GM23338 (cell line): ENCODE results near the gene MGRN1. TPM values are rescaled to one million over a fixed set of nuclear protein-coding genes. Genes with fewer than 3 reads are reported as not detected.

Source experiments
- ATAC-seq: fragments of 200-7000 bp; cut with Tn5 transposase; 3 replicates; pipeline ENCODE4 v1.9.1; 2020
- DNase-seq: peaks from one replicate; pipeline ENCODE4 v3.0.0-alpha.2; 2015; ENCODE audit warnings: low spot score
- H2AFZ ChIP-seq: fragments of 200-600 bp; sonication (generic); 2 replicates; pipeline ENCODE4 v1.8.0; 2016; ENCODE audit warnings: antibody characterized with exemption, mild to moderate bottlenecking, moderate library complexity
- H3F3A ChIP-seq: fragments of 200-600 bp; sonication (generic); replicated peaks from 2 replicates; pipeline ENCODE4 v1.8.0; 2017; ENCODE audit warnings: antibody characterized with exemption, mixed run types, low read depth
- H3K27ac ChIP-seq: fragments of 200-600 bp; sonication (generic); 2 replicates; pipeline ENCODE4 v1.6.1; 2016; ENCODE audit warnings: low read depth
- H3K27me3 ChIP-seq: fragments of 200-600 bp; sonication (generic); 2 replicates; pipeline ENCODE4 v1.8.0; 2016; ENCODE audit warnings: mild to moderate bottlenecking, mixed run types, moderate library complexity; ENCODE audit not compliant: insufficient read depth
- H3K36me3 ChIP-seq: fragments of 200-600 bp; sonication (generic); 2 replicates; pipeline ENCODE4 v1.8.0; 2016; ENCODE audit warnings: mild to moderate bottlenecking; ENCODE audit not compliant: insufficient read depth
- H3K4me1 ChIP-seq: fragments of 200-600 bp; sonication (generic); 2 replicates; pipeline ENCODE4 v1.8.0; 2016; ENCODE audit warnings: mild to moderate bottlenecking, moderate library complexity; ENCODE audit not compliant: insufficient read depth
- H3K4me2 ChIP-seq: fragments of 200-600 bp; sonication (generic); 2 replicates; pipeline ENCODE4 v1.7.1; 2017; ENCODE audit warnings: mixed run types
- H3K4me3 ChIP-seq: fragments of 200-600 bp; sonication (generic); 2 replicates; pipeline ENCODE4 v1.6.1; 2016; ENCODE audit warnings: mixed run types
- H3K79me2 ChIP-seq: fragments of 200-600 bp; sonication (generic); replicated peaks from 2 replicates; pipeline ENCODE4 v1.8.0; 2017; ENCODE audit warnings: mild to moderate bottlenecking; ENCODE audit not compliant: insufficient read depth
- H3K9me2 ChIP-seq: fragments of 200-600 bp; sonication (generic); 2 replicates; pipeline ENCODE4 v1.8.0; 2017; ENCODE audit not compliant: insufficient read depth
- H4K20me1 ChIP-seq: fragments of 200-600 bp; sonication (generic); replicated peaks from 2 replicates; pipeline ENCODE4 v1.8.0; 2017; ENCODE audit warnings: mild to moderate bottlenecking; ENCODE audit not compliant: insufficient read depth
- H3K27ac Mint-ChIP-seq: 2 replicates; pipeline ENCODE4 v1.8.0; 2020; ENCODE audit warnings: inconsistent platforms, mild to moderate bottlenecking, moderate library complexity, mixed read lengths
- H3K27me3 Mint-ChIP-seq: 3 replicates; pipeline ENCODE4 v1.8.0; 2022; ENCODE audit warnings: low read depth, mild to moderate bottlenecking, moderate library complexity, mixed read lengths, inconsistent platforms; ENCODE audit not compliant: insufficient read depth, poor library complexity
- H3K36me3 Mint-ChIP-seq: 3 replicates; pipeline ENCODE4 v1.8.0; 2021; ENCODE audit warnings: low read depth, mild to moderate bottlenecking, inconsistent platforms, moderate library complexity, mixed read lengths
- H3K4me1 Mint-ChIP-seq: 3 replicates; pipeline ENCODE4 v1.8.0; 2020; ENCODE audit warnings: mild to moderate bottlenecking, inconsistent platforms, mixed read lengths
- H3K4me3 Mint-ChIP-seq: 3 replicates; pipeline ENCODE4 v1.8.0; 2021; ENCODE audit warnings: moderate library complexity, mild to moderate bottlenecking, inconsistent platforms, mixed read lengths
- H3K9me3 Mint-ChIP-seq: 3 replicates; pipeline ENCODE4 v1.8.0; 2020; ENCODE audit warnings: moderate library complexity, mild to moderate bottlenecking, inconsistent platforms, mixed read lengths
- CREB1 ChIP-seq: fragments of 250-450 bp; sonication (Bioruptor Pico); IDR thresholded peaks from 2 replicates; pipeline ENCODE4 v1.5.0; 2020; ENCODE audit warnings: low read depth, mild to moderate bottlenecking, moderate library complexity
- ETS1 ChIP-seq: IDR thresholded peaks from 2 replicates; pipeline ENCODE4 v1.6.1; 2016; ENCODE audit warnings: antibody characterized with exemption
- EZH2 ChIP-seq: fragments of 200-600 bp; sonication (generic); IDR thresholded peaks from one replicate; pipeline ENCODE4 v1.8.0; 2017; ENCODE audit warnings: antibody characterized with exemption, mild to moderate bottlenecking, low read depth; ENCODE audit not compliant: unreplicated experiment
- EZH2phosphoT487 ChIP-seq: fragments of 200-600 bp; sonication (generic); IDR thresholded peaks from one replicate; pipeline ENCODE4 v1.8.1; 2018; ENCODE audit warnings: antibody characterized with exemption; ENCODE audit not compliant: unreplicated experiment
- JUNB ChIP-seq: IDR thresholded peaks from one replicate; pipeline ENCODE4 v1.6.1; 2016; ENCODE audit warnings: antibody characterized with exemption; ENCODE audit not compliant: unreplicated experiment
- NANOG ChIP-seq: IDR thresholded peaks from 2 replicates; pipeline ENCODE4 v1.6.1; 2016; ENCODE audit warnings: antibody characterized with exemption, borderline replicate concordance
- POLR2AphosphoS5 ChIP-seq: IDR thresholded peaks from 2 replicates; pipeline ENCODE4 v1.6.1; 2016; ENCODE audit warnings: antibody characterized with exemption, low read depth
- STAT1 ChIP-seq: IDR thresholded peaks from one replicate; pipeline ENCODE4 v1.6.1; 2016; ENCODE audit warnings: antibody characterized with exemption; ENCODE audit not compliant: unreplicated experiment
- ZNF114 ChIP-seq: fragments of 250-450 bp; sonication (Bioruptor Pico); IDR thresholded peaks from 2 replicates; pipeline ENCODE4 v1.5.0; 2020; ENCODE audit warnings: mild to moderate bottlenecking, moderate library complexity
- ZNF331 ChIP-seq: fragments of 250-450 bp; sonication (Bioruptor Pico); IDR thresholded peaks from 2 replicates; pipeline ENCODE4 v1.5.0; 2020; ENCODE audit warnings: low read depth, mild to moderate bottlenecking, moderate library complexity
- polyA plus RNA-seq: library from polyadenylated mRNA; unstranded; fragments of >200 nt; fragmentation: Nextera tagmentation; extraction: Ambion mirVana; gene quantifications from 2 replicates; pipeline ENCODE4 v1.2.1, GENCODE V29; 2016
- total RNA-seq: library from RNA; depleted of rRNA; stranded (reverse); fragments of >200 nt; shearing (Covaris generic); gene quantifications from 2 replicates; pipeline ENCODE4 v1.2.3, GENCODE V29; 2014
- TF ChIP-seq, protein P1 (sequence below): fragments of 250-450 bp; sonication (Bioruptor Pico); IDR thresholded peaks from 2 replicates; pipeline ENCODE4 v1.5.0; 2020; ENCODE audit warnings: mild to moderate bottlenecking, moderate library complexity
- TF ChIP-seq, protein P2 (sequence below): IDR thresholded peaks from one replicate; pipeline ENCODE4 v1.6.1; 2018; ENCODE audit warnings: antibody characterized with exemption; ENCODE audit not compliant: unreplicated experiment
- TF ChIP-seq, protein P3 (sequence below), 2 experiments: fragments of 200-600 bp in 1 of 2; sonication (generic) in 1 of 2; conservative IDR thresholded peaks; 2 replicates each; pipeline versions ENCODE4 v1.5.1 to v1.6.1; 2016 to 2017; ENCODE audit warnings: antibody characterized with exemption in 2 of 2, low read depth in 2 of 2, mild to moderate bottlenecking in 2 of 2, moderate library complexity in 1 of 2

The MGRN1 gene
- total and polyA plus RNA-seq, 2 experiments from 2014 or later: 13.1 to 71.8 TPM

DNA sequence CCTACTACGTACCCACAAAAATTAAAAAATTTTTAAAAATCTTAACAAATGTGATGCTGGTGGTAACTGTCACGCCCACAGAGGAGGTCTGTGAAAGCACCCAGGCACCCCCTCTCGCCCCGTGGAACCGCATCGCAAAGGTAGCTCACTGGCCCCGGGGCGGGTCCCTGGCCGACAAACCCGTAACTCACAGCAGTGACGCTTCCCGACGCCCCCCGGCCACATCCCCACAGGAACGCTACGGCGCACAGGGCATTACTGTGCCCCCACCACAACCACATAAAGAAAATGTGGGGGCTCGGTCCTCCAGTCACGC is 109.1 kb downstream of the MGRN1 start:
- TF ChIP-seq POLR2AphosphoS5 (no peak), JUNB (no peak), ETS1 (no peak), EZH2 (no peak), EZH2phosphoT487 (no peak), CREB1 (no peak), ZNF114 (CRISPR knock-in tag) (no peak), NANOG (no peak), STAT1 (no peak), ZNF331 (no peak)
- TF ChIP-seq, protein P1, sequence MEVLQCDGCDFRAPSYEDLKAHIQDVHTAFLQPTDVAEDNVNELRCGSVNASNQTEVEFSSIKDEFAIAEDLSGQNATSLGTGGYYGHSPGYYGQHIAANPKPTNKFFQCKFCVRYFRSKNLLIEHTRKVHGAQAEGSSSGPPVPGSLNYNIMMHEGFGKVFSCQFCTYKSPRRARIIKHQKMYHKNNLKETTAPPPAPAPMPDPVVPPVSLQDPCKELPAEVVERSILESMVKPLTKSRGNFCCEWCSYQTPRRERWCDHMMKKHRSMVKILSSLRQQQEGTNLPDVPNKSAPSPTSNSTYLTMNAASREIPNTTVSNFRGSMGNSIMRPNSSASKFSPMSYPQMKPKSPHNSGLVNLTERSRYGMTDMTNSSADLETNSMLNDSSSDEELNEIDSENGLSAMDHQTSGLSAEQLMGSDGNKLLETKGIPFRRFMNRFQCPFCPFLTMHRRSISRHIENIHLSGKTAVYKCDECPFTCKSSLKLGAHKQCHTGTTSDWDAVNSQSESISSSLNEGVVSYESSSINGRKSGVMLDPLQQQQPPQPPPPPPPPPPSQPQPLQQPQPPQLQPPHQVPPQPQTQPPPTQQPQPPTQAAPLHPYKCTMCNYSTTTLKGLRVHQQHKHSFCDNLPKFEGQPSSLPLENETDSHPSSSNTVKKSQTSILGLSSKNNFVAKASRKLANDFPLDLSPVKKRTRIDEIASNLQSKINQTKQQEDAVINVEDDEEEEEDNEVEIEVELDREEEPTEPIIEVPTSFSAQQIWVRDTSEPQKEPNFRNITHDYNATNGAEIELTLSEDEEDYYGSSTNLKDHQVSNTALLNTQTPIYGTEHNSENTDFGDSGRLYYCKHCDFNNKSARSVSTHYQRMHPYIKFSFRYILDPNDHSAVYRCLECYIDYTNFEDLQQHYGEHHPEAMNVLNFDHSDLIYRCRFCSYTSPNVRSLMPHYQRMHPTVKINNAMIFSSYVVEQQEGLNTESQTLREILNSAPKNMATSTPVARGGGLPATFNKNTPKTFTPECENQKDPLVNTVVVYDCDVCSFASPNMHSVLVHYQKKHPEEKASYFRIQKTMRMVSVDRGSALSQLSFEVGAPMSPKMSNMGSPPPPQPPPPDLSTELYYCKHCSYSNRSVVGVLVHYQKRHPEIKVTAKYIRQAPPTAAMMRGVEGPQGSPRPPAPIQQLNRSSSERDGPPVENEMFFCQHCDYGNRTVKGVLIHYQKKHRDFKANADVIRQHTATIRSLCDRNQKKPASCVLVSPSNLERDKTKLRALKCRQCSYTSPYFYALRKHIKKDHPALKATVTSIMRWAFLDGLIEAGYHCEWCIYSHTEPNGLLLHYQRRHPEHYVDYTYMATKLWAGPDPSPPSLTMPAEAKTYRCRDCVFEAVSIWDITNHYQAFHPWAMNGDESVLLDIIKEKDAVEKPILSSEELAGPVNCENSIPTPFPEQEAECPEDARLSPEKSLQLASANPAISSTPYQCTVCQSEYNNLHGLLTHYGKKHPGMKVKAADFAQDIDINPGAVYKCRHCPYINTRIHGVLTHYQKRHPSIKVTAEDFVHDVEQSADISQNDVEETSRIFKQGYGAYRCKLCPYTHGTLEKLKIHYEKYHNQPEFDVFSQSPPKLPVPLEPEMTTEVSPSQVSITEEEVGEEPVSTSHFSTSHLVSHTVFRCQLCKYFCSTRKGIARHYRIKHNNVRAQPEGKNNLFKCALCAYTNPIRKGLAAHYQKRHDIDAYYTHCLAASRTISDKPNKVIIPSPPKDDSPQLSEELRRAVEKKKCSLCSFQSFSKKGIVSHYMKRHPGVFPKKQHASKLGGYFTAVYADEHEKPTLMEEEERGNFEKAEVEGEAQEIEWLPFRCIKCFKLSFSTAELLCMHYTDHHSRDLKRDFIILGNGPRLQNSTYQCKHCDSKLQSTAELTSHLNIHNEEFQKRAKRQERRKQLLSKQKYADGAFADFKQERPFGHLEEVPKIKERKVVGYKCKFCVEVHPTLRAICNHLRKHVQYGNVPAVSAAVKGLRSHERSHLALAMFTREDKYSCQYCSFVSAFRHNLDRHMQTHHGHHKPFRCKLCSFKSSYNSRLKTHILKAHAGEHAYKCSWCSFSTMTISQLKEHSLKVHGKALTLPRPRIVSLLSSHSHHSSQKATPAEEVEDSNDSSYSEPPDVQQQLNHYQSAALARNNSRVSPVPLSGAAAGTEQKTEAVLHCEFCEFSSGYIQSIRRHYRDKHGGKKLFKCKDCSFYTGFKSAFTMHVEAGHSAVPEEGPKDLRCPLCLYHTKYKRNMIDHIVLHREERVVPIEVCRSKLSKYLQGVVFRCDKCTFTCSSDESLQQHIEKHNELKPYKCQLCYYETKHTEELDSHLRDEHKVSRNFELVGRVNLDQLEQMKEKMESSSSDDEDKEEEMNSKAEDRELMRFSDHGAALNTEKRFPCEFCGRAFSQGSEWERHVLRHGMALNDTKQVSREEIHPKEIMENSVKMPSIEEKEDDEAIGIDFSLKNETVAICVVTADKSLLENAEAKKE (CRISPR knock-in tag): no peak
- TF ChIP-seq, protein P2, sequence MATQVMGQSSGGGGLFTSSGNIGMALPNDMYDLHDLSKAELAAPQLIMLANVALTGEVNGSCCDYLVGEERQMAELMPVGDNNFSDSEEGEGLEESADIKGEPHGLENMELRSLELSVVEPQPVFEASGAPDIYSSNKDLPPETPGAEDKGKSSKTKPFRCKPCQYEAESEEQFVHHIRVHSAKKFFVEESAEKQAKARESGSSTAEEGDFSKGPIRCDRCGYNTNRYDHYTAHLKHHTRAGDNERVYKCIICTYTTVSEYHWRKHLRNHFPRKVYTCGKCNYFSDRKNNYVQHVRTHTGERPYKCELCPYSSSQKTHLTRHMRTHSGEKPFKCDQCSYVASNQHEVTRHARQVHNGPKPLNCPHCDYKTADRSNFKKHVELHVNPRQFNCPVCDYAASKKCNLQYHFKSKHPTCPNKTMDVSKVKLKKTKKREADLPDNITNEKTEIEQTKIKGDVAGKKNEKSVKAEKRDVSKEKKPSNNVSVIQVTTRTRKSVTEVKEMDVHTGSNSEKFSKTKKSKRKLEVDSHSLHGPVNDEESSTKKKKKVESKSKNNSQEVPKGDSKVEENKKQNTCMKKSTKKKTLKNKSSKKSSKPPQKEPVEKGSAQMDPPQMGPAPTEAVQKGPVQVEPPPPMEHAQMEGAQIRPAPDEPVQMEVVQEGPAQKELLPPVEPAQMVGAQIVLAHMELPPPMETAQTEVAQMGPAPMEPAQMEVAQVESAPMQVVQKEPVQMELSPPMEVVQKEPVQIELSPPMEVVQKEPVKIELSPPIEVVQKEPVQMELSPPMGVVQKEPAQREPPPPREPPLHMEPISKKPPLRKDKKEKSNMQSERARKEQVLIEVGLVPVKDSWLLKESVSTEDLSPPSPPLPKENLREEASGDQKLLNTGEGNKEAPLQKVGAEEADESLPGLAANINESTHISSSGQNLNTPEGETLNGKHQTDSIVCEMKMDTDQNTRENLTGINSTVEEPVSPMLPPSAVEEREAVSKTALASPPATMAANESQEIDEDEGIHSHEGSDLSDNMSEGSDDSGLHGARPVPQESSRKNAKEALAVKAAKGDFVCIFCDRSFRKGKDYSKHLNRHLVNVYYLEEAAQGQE: no peak
- TF ChIP-seq, protein P3, sequence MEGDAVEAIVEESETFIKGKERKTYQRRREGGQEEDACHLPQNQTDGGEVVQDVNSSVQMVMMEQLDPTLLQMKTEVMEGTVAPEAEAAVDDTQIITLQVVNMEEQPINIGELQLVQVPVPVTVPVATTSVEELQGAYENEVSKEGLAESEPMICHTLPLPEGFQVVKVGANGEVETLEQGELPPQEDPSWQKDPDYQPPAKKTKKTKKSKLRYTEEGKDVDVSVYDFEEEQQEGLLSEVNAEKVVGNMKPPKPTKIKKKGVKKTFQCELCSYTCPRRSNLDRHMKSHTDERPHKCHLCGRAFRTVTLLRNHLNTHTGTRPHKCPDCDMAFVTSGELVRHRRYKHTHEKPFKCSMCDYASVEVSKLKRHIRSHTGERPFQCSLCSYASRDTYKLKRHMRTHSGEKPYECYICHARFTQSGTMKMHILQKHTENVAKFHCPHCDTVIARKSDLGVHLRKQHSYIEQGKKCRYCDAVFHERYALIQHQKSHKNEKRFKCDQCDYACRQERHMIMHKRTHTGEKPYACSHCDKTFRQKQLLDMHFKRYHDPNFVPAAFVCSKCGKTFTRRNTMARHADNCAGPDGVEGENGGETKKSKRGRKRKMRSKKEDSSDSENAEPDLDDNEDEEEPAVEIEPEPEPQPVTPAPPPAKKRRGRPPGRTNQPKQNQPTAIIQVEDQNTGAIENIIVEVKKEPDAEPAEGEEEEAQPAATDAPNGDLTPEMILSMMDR (conservative IDR thresholded peaks at IDR 0.05; ENCODE audit: low read depth in 2 of 2): no peak
- peaks cover 16% of the 10 kb centered on the region for H3K27me3 Mint-ChIP-seq
- peaks cover 3% of the 10 kb centered on the region for H4K20me1 ChIP-seq
- DNase-seq (no peak), ATAC-seq (peak; percentile 21)
- H3K9me2 ChIP-seq: no peaks in the 10 kb centered on the region
- peaks cover 45% of the 10 kb centered on the region for H3K79me2 ChIP-seq
- H3K27ac ChIP-seq: peak overlapping the region; percentile 95
- no peaks in the 10 kb centered on the region for H3K27me3 ChIP-seq
- peak overlapping the region; percentile 95 for H2AFZ ChIP-seq
- peak overlapping the region; percentile 92 for H3K4me3 Mint-ChIP-seq
- peaks cover 18% of the 10 kb centered on the region for H3K36me3 Mint-ChIP-seq
- H3K4me2 ChIP-seq: peak overlapping the region; percentile 100
- H3K4me1 Mint-ChIP-seq: peaks cover 8% of the 10 kb centered on the region; the same call in 2 of the 3 replicates
- peak overlapping the region; percentile 93 for H3K27ac Mint-ChIP-seq
- H3K36me3 ChIP-seq: peaks cover 7% of the 10 kb centered on the region
- H3K4me1 ChIP-seq: peaks cover 10% of the 10 kb centered on the region; the same call in 1 of the 2 replicates
- H3K9me3 Mint-ChIP-seq: no peaks in the 10 kb centered on the region
- H3F3A ChIP-seq: peaks cover 27% of the 10 kb centered on the region
- peak overlapping the region; percentile 98 for H3K4me3 ChIP-seq
